HFFc6 (cell line): ENCODE measurements around the gene SVOPL. TPM values are rescaled to one million over a fixed set of nuclear protein-coding genes. Genes with fewer than 3 reads are reported as not detected.

ENCODE experiments used
- DNase-seq: peaks from one replicate; pipeline ENCODE4 v3.0.0-alpha.2; 2018
- H3K27ac Mint-ChIP-seq: 2 replicates; pipeline ENCODE4 v1.8.0; 2020; ENCODE audit warnings: mild to moderate bottlenecking, mixed read lengths
- H3K27me3 Mint-ChIP-seq: 2 replicates; pipeline ENCODE4 v1.8.0; 2021; ENCODE audit warnings: mild to moderate bottlenecking, moderate library complexity, mixed read lengths; ENCODE audit not compliant: insufficient read depth
- H3K36me3 Mint-ChIP-seq: 2 replicates; pipeline ENCODE4 v1.8.0; 2021; ENCODE audit warnings: low read depth, mixed read lengths
- H3K4me1 Mint-ChIP-seq: 2 replicates; pipeline ENCODE4 v1.8.0; 2020; ENCODE audit warnings: low read depth, mixed read lengths
- H3K4me3 Mint-ChIP-seq: 2 replicates; pipeline ENCODE4 v1.8.0; 2020; ENCODE audit warnings: mild to moderate bottlenecking, moderate library complexity, mixed read lengths
- H3K9me3 Mint-ChIP-seq: 2 replicates; pipeline ENCODE4 v1.8.0; 2020; ENCODE audit warnings: mild to moderate bottlenecking, mixed read lengths
- CTCF ChIP-seq: fragments of 200-600 bp; sonication (generic); IDR thresholded peaks from 2 replicates; pipeline ENCODE4 v1.5.0; 2021; ENCODE audit warnings: antibody characterized with exemption, mild to moderate bottlenecking
- total RNA-seq, 6 experiments: library from RNA; stranded (reverse); fragmentation: NEBNext Ultra II Directional; extraction: Animal tissue kit (Norgen Biotek cat#: 25700); gene quantifications; 2 replicates in 1 of 6; 3 replicates in 5 of 6; pipeline ENCODE4 v1.2.3, GENCODE V29; 2021

Gene SVOPL
- total RNA-seq, 6 experiments from 2014 or later = not detected

GRCh38 chr7:138575897-138576428, 125.2 kb downstream of the SVOPL start:
- Mint-ChIP-seq H3K4me1 (peaks cover 13% of the 10 kb centered on the region; the same call in 1 of the 2 replicates), H3K9me3 (no peaks in the 10 kb centered on the region), H3K27ac (no peak overlapping the region), H3K4me3 (no peak overlapping the region), H3K27me3 (peaks cover 1% of the 10 kb centered on the region; the same call in 1 of the 2 replicates), H3K36me3 (peaks cover 22% of the 10 kb centered on the region)
- no peak for DNase-seq
- no peak for TF ChIP-seq CTCF

GRCh38 chr7:138573741-138574140, 127.4 kb downstream of the SVOPL start:
- Mint-ChIP-seq H3K4me3 (no peak overlapping the region), H3K27me3 (no peaks in the 10 kb centered on the region), H3K4me1 (peaks cover 8% of the 10 kb centered on the region; the same call in 1 of the 2 replicates), H3K36me3 (peaks cover 14% of the 10 kb centered on the region), H3K27ac (no peak overlapping the region), H3K9me3 (no peaks in the 10 kb centered on the region)
- no peak for DNase-seq
- no peak for TF ChIP-seq CTCF

GRCh38 chr7:138570715-138571114, 130.4 kb downstream of the SVOPL start:
- Mint-ChIP-seq H3K27ac (no peak overlapping the region), H3K9me3 (peaks cover 4% of the 10 kb centered on the region), H3K4me3 (no peak overlapping the region), H3K36me3 (peaks cover 16% of the 10 kb centered on the region), H3K27me3 (no peaks in the 10 kb centered on the region), H3K4me1 (no peaks in the 10 kb centered on the region)
- no peak for TF ChIP-seq CTCF
- DNase-seq = no peak

GRCh38 chr7:138569418-138569817, 131.7 kb downstream of the SVOPL start:
- Mint-ChIP-seq H3K9me3 (peaks cover 17% of the 10 kb centered on the region), H3K4me3 (no peak overlapping the region), H3K27ac (no peak overlapping the region)

GRCh38 chr7:138568655-138569054, 132.5 kb downstream of the SVOPL start:
- no peaks in the 10 kb centered on the region for H3K27me3 Mint-ChIP-seq
- H3K36me3 Mint-ChIP-seq = peaks cover 37% of the 10 kb centered on the region
- H3K4me3 Mint-ChIP-seq = no peak overlapping the region
- no peak for TF ChIP-seq CTCF
- no peak for DNase-seq
- H3K4me1 Mint-ChIP-seq = no peaks in the 10 kb centered on the region; the same call in 1 of the 2 replicates
- peaks cover 24% of the 10 kb centered on the region for H3K9me3 Mint-ChIP-seq
- no peak overlapping the region for H3K27ac Mint-ChIP-seq

More at GRCh38 chr7:138569418-138569817, 131.7 kb downstream of the SVOPL start:
- DNase-seq = no peak
- Mint-ChIP-seq H3K36me3 (peaks cover 29% of the 10 kb centered on the region), H3K27me3 (no peaks in the 10 kb centered on the region), H3K4me1 (no peaks in the 10 kb centered on the region; the same call in 1 of the 2 replicates)
- TF ChIP-seq CTCF = no peak
